Esophagus squamous epithelium (tissue), 4 donors: Measurements from ENCODE around the gene NCS1.

Experiments
- POLR2A ChIP-seq, 4 donors: fragments of 450-650 bp; IDR thresholded peaks; one replicate each; pipeline ENCODE4 v1.6.1; 2017; ENCODE audit warnings: antibody characterized with exemption in 4 of 4, mild to moderate bottlenecking in 4 of 4, moderate library complexity in 3 of 4
- TF ChIP-seq, protein P1 (sequence below), 6 experiments: fragments of 450-650 bp in 4 of 6; fragments of 200-600 bp in 2 of 6; sonication (generic) in 2 of 6; IDR thresholded peaks; one replicate each; pipeline ENCODE4 v1.5.1; 2016 to 2019; ENCODE audit warnings: antibody characterized with exemption in 6 of 6, mild to moderate bottlenecking in 4 of 6, moderate library complexity in 4 of 6

DNA sequence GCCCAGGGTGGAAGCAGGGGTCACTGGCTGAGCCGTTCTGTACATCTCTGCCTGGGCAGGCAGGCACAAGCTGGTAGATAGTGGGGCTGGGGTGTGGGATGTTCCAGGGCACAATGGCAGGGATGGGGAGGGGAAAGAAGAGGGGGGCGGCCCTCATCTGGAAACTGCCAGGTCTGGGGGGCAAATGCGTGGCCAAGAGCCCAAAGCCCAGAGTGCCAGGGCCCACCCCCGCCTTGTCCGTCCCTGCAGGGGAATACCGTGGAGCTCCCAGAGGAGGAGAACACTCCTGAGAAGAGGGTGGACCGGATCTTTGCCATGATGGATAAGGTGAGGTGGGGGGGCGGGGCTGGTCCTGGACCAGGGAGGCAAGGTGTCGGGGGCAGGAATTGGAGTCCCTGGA, 50.6 kb downstream of the NCS1 start:
- TF ChIP-seq, protein P1, sequence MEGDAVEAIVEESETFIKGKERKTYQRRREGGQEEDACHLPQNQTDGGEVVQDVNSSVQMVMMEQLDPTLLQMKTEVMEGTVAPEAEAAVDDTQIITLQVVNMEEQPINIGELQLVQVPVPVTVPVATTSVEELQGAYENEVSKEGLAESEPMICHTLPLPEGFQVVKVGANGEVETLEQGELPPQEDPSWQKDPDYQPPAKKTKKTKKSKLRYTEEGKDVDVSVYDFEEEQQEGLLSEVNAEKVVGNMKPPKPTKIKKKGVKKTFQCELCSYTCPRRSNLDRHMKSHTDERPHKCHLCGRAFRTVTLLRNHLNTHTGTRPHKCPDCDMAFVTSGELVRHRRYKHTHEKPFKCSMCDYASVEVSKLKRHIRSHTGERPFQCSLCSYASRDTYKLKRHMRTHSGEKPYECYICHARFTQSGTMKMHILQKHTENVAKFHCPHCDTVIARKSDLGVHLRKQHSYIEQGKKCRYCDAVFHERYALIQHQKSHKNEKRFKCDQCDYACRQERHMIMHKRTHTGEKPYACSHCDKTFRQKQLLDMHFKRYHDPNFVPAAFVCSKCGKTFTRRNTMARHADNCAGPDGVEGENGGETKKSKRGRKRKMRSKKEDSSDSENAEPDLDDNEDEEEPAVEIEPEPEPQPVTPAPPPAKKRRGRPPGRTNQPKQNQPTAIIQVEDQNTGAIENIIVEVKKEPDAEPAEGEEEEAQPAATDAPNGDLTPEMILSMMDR (IDR thresholded peaks at IDR 0.05) = no peak
- no peak for TF ChIP-seq POLR2A (IDR thresholded peaks at IDR 0.05)
